ENCODE results near the gene DLX1.

The DLX1 gene

GRCh38 chr2:172091000-172091641 is 5.8 kb downstream of the DLX1 start:
- no peak for TF ChIP-seq Cebpa-rat (IDR thresholded peaks at IDR 0.05)
- Histone ChIP-seq H3K4me2 (no peak overlapping the region), H3K27me3 (peaks cover 100% of the 10 kb centered on the region)

GRCh38 chr2:172091761-172092566 is 6.7 kb downstream of the DLX1 start:
- Histone ChIP-seq H3K4me2 (no peak overlapping the region), H3K9ac (no peak overlapping the region), H3K36me3 (no peaks in the 10 kb centered on the region), H3K9me3 (peaks cover 17% of the 10 kb centered on the region), H3K4me3 (no peak overlapping the region), H3K27ac (no peak overlapping the region), H3K27me3 (peaks cover 100% of the 10 kb centered on the region), H3K4me1 (peaks cover 18% of the 10 kb centered on the region), H4K20me1 (peaks cover 99% of the 10 kb centered on the region)
- no peak for TF ChIP-seq Cebpa-rat (IDR thresholded peaks at IDR 0.05)

More at GRCh38 chr2:172091000-172091641, 5.8 kb downstream of the DLX1 start:
- no peak overlapping the region for H3K9ac ChIP-seq
- H4K20me1 ChIP-seq: peaks cover 99% of the 10 kb centered on the region
- peaks cover 14% of the 10 kb centered on the region for H3K4me1 ChIP-seq
- H3K27ac ChIP-seq: no peak overlapping the region
- no peaks in the 10 kb centered on the region for H3K36me3 ChIP-seq
- peaks cover 19% of the 10 kb centered on the region for H3K9me3 ChIP-seq
- no peak overlapping the region for H3K4me3 ChIP-seq

GRCh38 chr2:172092716-172093415 is 7.6 kb downstream of the DLX1 start:
- no peak overlapping the region for H3K4me3 ChIP-seq
- H3K9ac ChIP-seq: no peak overlapping the region
- H3K27ac ChIP-seq: no peak overlapping the region
- TF ChIP-seq Cebpa-rat (IDR thresholded peaks at IDR 0.05): no peak
- H3K36me3 ChIP-seq: no peaks in the 10 kb centered on the region
- peaks cover 8% of the 10 kb centered on the region for H3K9me3 ChIP-seq
- H4K20me1 ChIP-seq: peaks cover 99% of the 10 kb centered on the region
- H3K4me2 ChIP-seq: no peak overlapping the region
- H3K4me1 ChIP-seq: peaks cover 21% of the 10 kb centered on the region
- H3K27me3 ChIP-seq: peaks cover 100% of the 10 kb centered on the region

- Histone ChIP-seq H3K9me3 (no peaks in the 10 kb centered on the region), H3K4me1 (peaks cover 23% of the 10 kb centered on the region), H3K27ac (no peak overlapping the region), H3K9ac (no peak overlapping the region), H3K27me3 (peaks cover 100% of the 10 kb centered on the region), H3K4me3 (no peak overlapping the region), H3K4me2 (no peak overlapping the region), H3K36me3 (no peaks in the 10 kb centered on the region), H4K20me1 (peaks cover 99% of the 10 kb centered on the region)
- TF ChIP-seq Cebpa-rat (IDR thresholded peaks at IDR 0.05): no peak
These were observed 8.3 kb downstream of the DLX1 start for GRCh38 chr2:172093416-172094293.

- H3K9me3 ChIP-seq: no peaks in the 10 kb centered on the region
- peak overlapping the region; percentile 47; the same call in 1 of the 2 replicates for H3K4me3 ChIP-seq
- H3K4me1 ChIP-seq: peaks cover 28% of the 10 kb centered on the region
- H3K36me3 ChIP-seq: no peaks in the 10 kb centered on the region
- peaks cover 99% of the 10 kb centered on the region for H4K20me1 ChIP-seq
- no peak overlapping the region for H3K9ac ChIP-seq
- H3K4me2 ChIP-seq: peak overlapping the region; percentile 56
- peaks cover 100% of the 10 kb centered on the region for H3K27me3 ChIP-seq
- TF ChIP-seq Cebpa-rat (IDR thresholded peaks at IDR 0.05): no peak
- no peak overlapping the region for H3K27ac ChIP-seq
These were observed 9.2 kb downstream of the DLX1 start for GRCh38 chr2:172094294-172095145.

- TF ChIP-seq Cebpa-rat (IDR thresholded peaks at IDR 0.05): no peak
- H4K20me1 ChIP-seq: peaks cover 99% of the 10 kb centered on the region
- H3K4me2 ChIP-seq: peak overlapping the region; percentile 56
- H3K36me3 ChIP-seq: no peaks in the 10 kb centered on the region
- H3K4me3 ChIP-seq: peak overlapping the region; percentile 47; the same call in 1 of the 2 replicates
- H3K27ac ChIP-seq: no peak overlapping the region
- H3K9me3 ChIP-seq: no peaks in the 10 kb centered on the region
- peaks cover 100% of the 10 kb centered on the region for H3K27me3 ChIP-seq
- peaks cover 32% of the 10 kb centered on the region for H3K4me1 ChIP-seq
- no peak overlapping the region for H3K9ac ChIP-seq
These were observed 10.0 kb downstream of the DLX1 start for GRCh38 chr2:172095146-172095904.

- Histone ChIP-seq H3K4me1 (peaks cover 39% of the 10 kb centered on the region), H3K27ac (no peak overlapping the region), H4K20me1 (peaks cover 100% of the 10 kb centered on the region), H3K36me3 (no peaks in the 10 kb centered on the region), H3K27me3 (peaks cover 100% of the 10 kb centered on the region), H3K4me3 (no peak overlapping the region; the same call in 1 of the 2 replicates), H3K9me3 (no peaks in the 10 kb centered on the region), H3K4me2 (peak overlapping the region; percentile 56), H3K9ac (no peak overlapping the region)
- TF ChIP-seq Cebpa-rat (IDR thresholded peaks at IDR 0.05): no peak
These were observed 10.8 kb downstream of the DLX1 start for GRCh38 chr2:172095905-172096625.

Data from BLaER1 (cell line).